ENCODE results near the gene COL24A1. TPM values are rescaled to one million over a fixed set of nuclear protein-coding genes. Genes with fewer than 3 reads are reported as not detected.
A peak's percentile ranks its signal among the peaks of the same experiment; 100 is the strongest.

Gene COL24A1
- total and polyA plus RNA-seq, 2 donors (not counting 1 experiment from before 2014, with no cell fraction given), result not detected

DNA sequence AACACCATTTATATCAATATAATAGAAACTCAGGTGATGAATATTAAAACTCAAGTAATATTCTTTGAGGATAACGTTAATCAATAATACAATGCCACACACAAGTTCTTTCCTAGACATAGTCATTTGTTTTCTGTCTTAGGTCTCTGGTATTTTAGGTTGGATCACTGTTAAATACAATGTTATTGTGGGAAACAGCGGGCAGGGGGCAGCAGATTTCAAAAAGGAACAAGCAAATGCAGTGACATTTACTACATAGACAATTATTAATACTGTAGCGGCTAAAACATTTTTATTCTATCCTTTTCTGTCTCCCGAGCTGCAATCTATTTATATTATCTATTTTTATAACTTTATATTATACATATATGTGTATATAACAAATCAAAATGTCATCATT lies 261.9 kb downstream of the COL24A1 start:
- CTCF ChIA-PET, result interaction anchor here (1.0 to 1.4 kb wide), 3 partner anchors 17 to 123 kb away, joined by 3 to 6 read pairs (median 3); no protein-coding TSS in a partner anchor
- no peaks in the 10 kb centered on the region for H3K4me1 ChIP-seq (ENCODE audit: control insufficient read depth in 2 of 2, insufficient read depth in 2 of 2, low read length in 2 of 2)
- no peak overlapping the region for H3K4me3 ChIP-seq (ENCODE audit: control extremely low read depth in 1 of 5, extremely low read depth in 1 of 5, insufficient read depth in 1 of 5, low read depth in 2 of 5, low read length in 4 of 5)
- WGBS (ENCODE audit: insufficient coverage), result no CpG with 5 or more reads among the region's 4 CpGs
- Mint-ChIP-seq H3K27ac (no peak overlapping the region), H3K4me1 (no peaks in the 10 kb centered on the region), H3K4me3 (no peak overlapping the region), H3K9me3 (ENCODE audit: insufficient read depth) (no peaks in the 10 kb centered on the region), H3K27me3 (no peaks in the 10 kb centered on the region)
- no peaks in the 10 kb centered on the region for H3K79me2 ChIP-seq (ENCODE audit: control insufficient read depth, insufficient read depth, low read length)
- H2AFZ ChIP-seq (ENCODE audit: insufficient read depth, low read depth, low read length, poor library complexity, severe bottlenecking), result no peak overlapping the region
- DNase-seq (no peak), ATAC-seq (ENCODE audit: low read depth) (no peak)
- H3K9ac ChIP-seq (ENCODE audit: low read length), result no peak overlapping the region
- intact Hi-C loops (cut with micrococcal nuclease), result no loop called here
- no peak for TF ChIP-seq EZH2 (IDR thresholded peaks at IDR 0.05; ENCODE audit: borderline replicate concordance, insufficient read depth, low read depth, low read length, poor library complexity, severe bottlenecking)
- TF ChIP-seq, protein P1, sequence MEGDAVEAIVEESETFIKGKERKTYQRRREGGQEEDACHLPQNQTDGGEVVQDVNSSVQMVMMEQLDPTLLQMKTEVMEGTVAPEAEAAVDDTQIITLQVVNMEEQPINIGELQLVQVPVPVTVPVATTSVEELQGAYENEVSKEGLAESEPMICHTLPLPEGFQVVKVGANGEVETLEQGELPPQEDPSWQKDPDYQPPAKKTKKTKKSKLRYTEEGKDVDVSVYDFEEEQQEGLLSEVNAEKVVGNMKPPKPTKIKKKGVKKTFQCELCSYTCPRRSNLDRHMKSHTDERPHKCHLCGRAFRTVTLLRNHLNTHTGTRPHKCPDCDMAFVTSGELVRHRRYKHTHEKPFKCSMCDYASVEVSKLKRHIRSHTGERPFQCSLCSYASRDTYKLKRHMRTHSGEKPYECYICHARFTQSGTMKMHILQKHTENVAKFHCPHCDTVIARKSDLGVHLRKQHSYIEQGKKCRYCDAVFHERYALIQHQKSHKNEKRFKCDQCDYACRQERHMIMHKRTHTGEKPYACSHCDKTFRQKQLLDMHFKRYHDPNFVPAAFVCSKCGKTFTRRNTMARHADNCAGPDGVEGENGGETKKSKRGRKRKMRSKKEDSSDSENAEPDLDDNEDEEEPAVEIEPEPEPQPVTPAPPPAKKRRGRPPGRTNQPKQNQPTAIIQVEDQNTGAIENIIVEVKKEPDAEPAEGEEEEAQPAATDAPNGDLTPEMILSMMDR (IDR thresholded peaks at IDR 0.05), result peak; percentile 40
- no peak overlapping the region for H3K4me2 ChIP-seq (replicated peaks; ENCODE audit: low read depth, low read length, poor library complexity, severe bottlenecking)
- H3K27me3 ChIP-seq (replicated peaks in 1 of 4; ENCODE audit: control extremely low read depth in 1 of 4, control insufficient read depth in 3 of 4, insufficient read depth in 4 of 4, low read length in 3 of 4), result no peaks in the 10 kb centered on the region
- no peak overlapping the region for H3K27ac ChIP-seq (ENCODE audit: low read length in 2 of 2)
- H3K36me3 ChIP-seq (replicated peaks in 1 of 2; ENCODE audit: control extremely low read depth in 1 of 2, control insufficient read depth in 1 of 2, extremely low read depth in 1 of 2, insufficient read depth in 2 of 2, low read length in 1 of 2), result no peaks in the 10 kb centered on the region
- POLR2A ChIA-PET, result no interaction called here
- no peaks in the 10 kb centered on the region for H3K9me3 ChIP-seq (ENCODE audit: control extremely low read depth in 1 of 3, control insufficient read depth in 2 of 3, insufficient read depth in 1 of 3, low read length in 2 of 3)
- H4K20me1 ChIP-seq (ENCODE audit: control insufficient read depth, insufficient read depth, low read length, poor library complexity, severe bottlenecking), result no peaks in the 10 kb centered on the region

DNA sequence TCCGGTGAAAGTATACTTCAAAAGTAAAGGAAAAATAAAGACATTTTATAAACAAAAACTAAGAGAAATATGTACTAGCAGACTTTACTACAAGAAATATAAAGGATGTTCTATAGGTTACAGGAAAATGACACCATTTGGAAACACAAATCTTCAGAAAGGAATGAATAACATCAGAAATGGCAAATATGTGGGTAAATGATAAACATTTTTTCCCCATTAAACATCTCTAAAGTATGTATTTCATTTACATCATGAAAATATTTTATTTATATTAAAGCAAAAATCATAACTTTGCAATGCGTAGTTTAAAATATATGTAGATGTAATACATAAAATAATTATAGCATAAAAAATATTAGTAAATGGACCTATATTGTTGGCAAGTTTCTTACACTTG lies 264.2 kb downstream of the COL24A1 start:
- no peak for TF ChIP-seq EZH2 (IDR thresholded peaks at IDR 0.05; ENCODE audit: borderline replicate concordance, insufficient read depth, low read depth, low read length, poor library complexity, severe bottlenecking)
- TF ChIP-seq, protein P1 (IDR thresholded peaks at IDR 0.05), result no peak
- Histone ChIP-seq H3K36me3 (replicated peaks in 1 of 2; ENCODE audit: control extremely low read depth in 1 of 2, control insufficient read depth in 1 of 2, extremely low read depth in 1 of 2, insufficient read depth in 2 of 2, low read length in 1 of 2) (no peaks in the 10 kb centered on the region), H3K4me2 (replicated peaks; ENCODE audit: low read depth, low read length, poor library complexity, severe bottlenecking) (no peak overlapping the region), H3K27me3 (replicated peaks in 1 of 4; ENCODE audit: control extremely low read depth in 1 of 4, control insufficient read depth in 3 of 4, insufficient read depth in 4 of 4, low read length in 3 of 4) (no peaks in the 10 kb centered on the region), H3K9me3 (ENCODE audit: control extremely low read depth in 1 of 3, control insufficient read depth in 2 of 3, insufficient read depth in 1 of 3, low read length in 2 of 3) (no peaks in the 10 kb centered on the region), H3K9ac (ENCODE audit: low read length) (no peak overlapping the region), H3K79me2 (ENCODE audit: control insufficient read depth, insufficient read depth, low read length) (no peaks in the 10 kb centered on the region), H4K20me1 (ENCODE audit: control insufficient read depth, insufficient read depth, low read length, poor library complexity, severe bottlenecking) (no peaks in the 10 kb centered on the region), H3K4me3 (ENCODE audit: control extremely low read depth in 1 of 5, extremely low read depth in 1 of 5, insufficient read depth in 1 of 5, low read depth in 2 of 5, low read length in 4 of 5) (no peak overlapping the region), H3K4me1 (ENCODE audit: control insufficient read depth in 2 of 2, insufficient read depth in 2 of 2, low read length in 2 of 2) (no peaks in the 10 kb centered on the region), H2AFZ (ENCODE audit: insufficient read depth, low read depth, low read length, poor library complexity, severe bottlenecking) (no peak overlapping the region), H3K27ac (ENCODE audit: low read length in 2 of 2) (no peak overlapping the region)
- H3K27ac Mint-ChIP-seq, result no peak overlapping the region
- no peak for DNase-seq
- no CpG with 5 or more reads among the region's 2 CpGs for WGBS (ENCODE audit: insufficient coverage)
- no peaks in the 10 kb centered on the region for H3K9me3 Mint-ChIP-seq (ENCODE audit: insufficient read depth)
- H3K4me3 Mint-ChIP-seq, result no peak overlapping the region
- ATAC-seq (ENCODE audit: low read depth), result no peak
- H3K4me1 Mint-ChIP-seq, result no peaks in the 10 kb centered on the region
- H3K27me3 Mint-ChIP-seq, result no peaks in the 10 kb centered on the region
- CTCF ChIA-PET, result no interaction called here
- intact Hi-C loops (cut with micrococcal nuclease), result no loop called here
- POLR2A ChIA-PET, result no interaction called here
